GM06990 (cell line): Measurements from ENCODE around the gene TMEM209.

Source experiments
- DNase-seq: peaks from one replicate; pipeline ENCODE4 v3.0.0-alpha.2; 2011; ENCODE audit not compliant: insufficient read length; ENCODE audit errors: extremely low read depth
- H3K27me3 ChIP-seq: replicated peaks from 2 replicates; pipeline ENCODE4 v1.6.0; 2011; ENCODE audit warnings: low read length; ENCODE audit not compliant: control insufficient read depth, insufficient read depth
- H3K36me3 ChIP-seq: 2 replicates; pipeline ENCODE4 v1.5.1; 2011; ENCODE audit warnings: low read length; ENCODE audit not compliant: control insufficient read depth, insufficient read depth
- H3K4me3 ChIP-seq: replicated peaks from 2 replicates; pipeline ENCODE4 v1.5.1; 2011; ENCODE audit warnings: low read depth, mild to moderate bottlenecking, control low read depth, low read length
- TF ChIP-seq, protein P1 (sequence below): IDR thresholded peaks from 2 replicates; pipeline ENCODE4 v1.5.1; 2011; ENCODE audit warnings: low read length, control low read depth, mild to moderate bottlenecking, inconsistent platforms; ENCODE audit not compliant: insufficient read depth, poor library complexity, severe bottlenecking

The TMEM209 gene

DNA sequence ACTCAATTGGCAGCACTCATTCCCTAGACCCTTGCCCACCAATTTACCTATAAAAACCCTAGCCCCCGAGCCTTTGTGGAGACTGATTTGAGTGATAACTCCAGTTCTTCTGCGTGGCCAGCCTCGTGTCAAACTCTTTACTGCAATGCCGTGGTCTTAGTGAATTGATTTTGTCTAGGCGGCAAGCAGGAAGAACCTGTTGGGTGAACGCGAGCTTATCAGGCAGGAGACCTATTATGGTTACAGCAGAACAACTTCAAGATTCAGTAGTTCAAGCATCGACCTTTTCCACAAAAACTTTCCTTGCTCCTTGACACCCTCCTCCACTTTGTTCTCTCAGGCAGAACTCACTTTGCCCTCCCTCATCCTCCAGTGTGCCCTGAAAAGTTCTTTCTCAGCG lies 14.7 kb upstream of the TMEM209 start:
- no peak for DNase-seq
- TF ChIP-seq, protein P1, sequence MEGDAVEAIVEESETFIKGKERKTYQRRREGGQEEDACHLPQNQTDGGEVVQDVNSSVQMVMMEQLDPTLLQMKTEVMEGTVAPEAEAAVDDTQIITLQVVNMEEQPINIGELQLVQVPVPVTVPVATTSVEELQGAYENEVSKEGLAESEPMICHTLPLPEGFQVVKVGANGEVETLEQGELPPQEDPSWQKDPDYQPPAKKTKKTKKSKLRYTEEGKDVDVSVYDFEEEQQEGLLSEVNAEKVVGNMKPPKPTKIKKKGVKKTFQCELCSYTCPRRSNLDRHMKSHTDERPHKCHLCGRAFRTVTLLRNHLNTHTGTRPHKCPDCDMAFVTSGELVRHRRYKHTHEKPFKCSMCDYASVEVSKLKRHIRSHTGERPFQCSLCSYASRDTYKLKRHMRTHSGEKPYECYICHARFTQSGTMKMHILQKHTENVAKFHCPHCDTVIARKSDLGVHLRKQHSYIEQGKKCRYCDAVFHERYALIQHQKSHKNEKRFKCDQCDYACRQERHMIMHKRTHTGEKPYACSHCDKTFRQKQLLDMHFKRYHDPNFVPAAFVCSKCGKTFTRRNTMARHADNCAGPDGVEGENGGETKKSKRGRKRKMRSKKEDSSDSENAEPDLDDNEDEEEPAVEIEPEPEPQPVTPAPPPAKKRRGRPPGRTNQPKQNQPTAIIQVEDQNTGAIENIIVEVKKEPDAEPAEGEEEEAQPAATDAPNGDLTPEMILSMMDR = no peak
- no peak overlapping the region for H3K4me3 ChIP-seq
- no peaks in the 10 kb centered on the region for H3K36me3 ChIP-seq
- H3K27me3 ChIP-seq = no peaks in the 10 kb centered on the region

DNA sequence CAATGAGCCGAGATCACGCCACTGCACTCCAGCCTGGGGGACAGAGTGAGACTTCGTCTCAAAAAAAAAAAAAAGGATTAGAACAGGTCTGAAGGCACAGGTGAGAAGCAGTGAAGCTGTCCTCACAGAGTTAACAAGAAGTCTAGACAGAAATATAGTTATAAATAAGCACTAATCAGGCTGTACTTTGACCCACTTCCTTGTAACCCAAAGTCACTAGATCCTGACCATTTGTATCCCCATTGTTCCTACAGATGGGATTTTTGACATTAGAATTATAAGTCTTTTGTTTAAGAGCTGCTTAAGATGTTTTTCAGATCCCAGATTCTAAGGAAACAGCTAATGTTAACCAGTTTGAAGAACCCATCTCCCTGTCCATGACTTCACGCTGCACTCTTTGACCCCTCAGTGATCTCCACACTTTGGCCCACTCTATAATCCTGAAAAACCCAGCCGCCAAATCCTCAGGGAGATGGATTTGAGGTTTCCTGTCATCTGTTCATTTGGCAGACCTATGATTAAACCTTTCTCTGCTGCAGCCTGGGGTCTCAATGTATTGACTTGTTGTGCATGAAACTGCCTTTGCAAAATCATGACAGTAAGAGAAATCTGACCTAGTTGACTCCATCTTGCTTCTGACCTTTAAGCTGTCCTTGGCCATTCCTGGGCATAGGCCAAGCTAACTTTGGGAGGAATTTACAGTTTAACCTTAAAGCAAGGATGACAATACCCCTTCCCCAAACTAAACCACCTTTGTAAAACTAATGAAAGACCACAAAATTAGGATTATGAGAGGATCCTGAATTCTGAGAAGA lies 13.8 kb upstream of the TMEM209 start:
- DNase-seq = no peak
- Histone ChIP-seq H3K4me3 (no peak overlapping the region), H3K27me3 (no peaks in the 10 kb centered on the region), H3K36me3 (no peaks in the 10 kb centered on the region)
- TF ChIP-seq, protein P1 = no peak

DNA sequence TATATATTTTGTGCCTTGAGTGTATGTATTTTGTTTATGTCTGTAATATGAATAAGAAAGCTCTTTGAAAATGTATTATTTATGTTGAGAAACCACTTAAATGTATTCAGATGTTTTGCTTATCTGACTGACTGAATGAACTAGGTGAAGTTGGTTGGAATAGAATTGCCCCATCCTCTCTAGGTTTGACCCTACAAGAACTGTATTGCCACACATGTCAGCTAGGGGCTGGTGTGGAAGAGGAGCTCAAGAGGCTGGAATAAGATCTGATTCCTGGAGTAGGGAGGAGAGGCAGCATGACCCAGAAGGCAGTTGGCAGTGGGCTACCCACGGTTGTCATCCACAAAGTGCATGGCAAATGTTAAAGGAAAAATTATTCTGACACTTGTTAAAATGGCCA lies 11.5 kb upstream of the TMEM209 start:
- H3K4me3 ChIP-seq = no peak overlapping the region
- DNase-seq = no peak
- H3K36me3 ChIP-seq = no peaks in the 10 kb centered on the region
- TF ChIP-seq, protein P1 = no peak
- no peaks in the 10 kb centered on the region for H3K27me3 ChIP-seq

DNA sequence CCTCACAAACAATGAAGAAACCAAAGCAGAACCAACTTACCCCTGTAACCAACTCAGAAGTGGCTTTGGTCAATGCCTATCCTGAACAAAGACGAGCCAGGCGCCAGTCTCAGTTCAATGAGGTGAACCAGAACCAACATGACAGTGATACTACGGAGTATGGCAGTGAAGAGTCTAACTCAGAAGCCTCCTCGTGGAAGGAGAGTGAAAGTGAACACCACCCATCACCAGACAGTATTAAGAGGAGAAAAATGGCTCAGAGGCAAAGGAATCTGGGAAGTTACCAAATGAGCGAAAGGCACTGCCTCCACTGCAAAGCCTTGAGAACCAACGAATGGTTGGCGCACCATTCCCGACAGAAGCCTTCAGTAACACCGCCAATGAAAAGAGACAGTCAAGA lies 10.8 kb upstream of the TMEM209 start:
- H3K36me3 ChIP-seq = no peaks in the 10 kb centered on the region
- DNase-seq = no peak
- H3K4me3 ChIP-seq = no peak overlapping the region
- H3K27me3 ChIP-seq = no peaks in the 10 kb centered on the region
- TF ChIP-seq, protein P1 = no peak

DNA sequence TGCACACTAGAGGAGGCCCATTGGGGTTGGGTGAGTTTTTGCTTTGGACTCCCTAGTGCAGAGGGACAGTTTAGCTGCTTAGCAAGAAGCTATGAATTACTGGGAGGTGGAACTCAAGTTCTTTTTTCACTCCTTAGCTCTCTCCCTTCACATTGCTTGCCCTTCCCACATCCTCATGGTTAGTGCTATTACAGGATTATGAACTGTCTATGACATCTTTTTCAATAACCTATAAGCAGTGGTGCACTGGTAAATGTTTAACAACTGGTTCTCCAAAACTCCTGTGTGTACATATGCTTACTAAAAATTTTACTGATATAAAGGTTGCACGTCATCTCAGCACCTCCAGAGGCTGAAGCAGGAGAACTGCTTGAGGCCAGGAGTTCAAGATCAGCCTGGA lies 8.6 kb upstream of the TMEM209 start:
- TF ChIP-seq, protein P1 = no peak

More for the DNA sequence above, 8.6 kb upstream of the TMEM209 start:
- H3K27me3 ChIP-seq = no peaks in the 10 kb centered on the region
- DNase-seq = no peak
- H3K4me3 ChIP-seq = no peak overlapping the region
- no peaks in the 10 kb centered on the region for H3K36me3 ChIP-seq
